Adrenal gland (tissue), 12 donors: Measurements from ENCODE around the gene MAGI1. TPM values are rescaled to one million over a fixed set of nuclear protein-coding genes. Genes with fewer than 3 reads are reported as not detected.

Experiments used
- DNase-seq, 7 donors: peaks; one replicate each; pipeline ENCODE4 v3.0.0-alpha.2; 2019 to 2020
- H3K27ac ChIP-seq, 5 donors: fragments of 200-600 bp; sonication (generic) in 4 of 5; 1 replicate in 3 of 5; 2 replicates in 2 of 5; pipeline versions ENCODE4 v1.5.1 to v1.8.0; 2016 to 2020; ENCODE audit warnings: mild to moderate bottlenecking in 1 of 5
- H3K27me3 ChIP-seq: fragments of 200-600 bp; 2 replicates; pipeline ENCODE4 v1.8.0; 2021
- H3K36me3 ChIP-seq, 2 donors: fragments of 200-600 bp; replicated peaks in 1 of 2; 1 replicate in 1 of 2; 2 replicates in 1 of 2; pipeline versions ENCODE4 v1.5.1 to v1.8.0; 2018 to 2022
- H3K4me1 ChIP-seq, 2 donors: fragments of 200-600 bp; replicated peaks in 1 of 2; 1 replicate in 1 of 2; 2 replicates in 1 of 2; pipeline versions ENCODE4 v1.5.1 to v1.8.0; 2018 to 2021
- H3K4me3 ChIP-seq, 4 donors: fragments of 200-600 bp; sonication (generic) in 3 of 4; one replicate each; pipeline ENCODE4 v1.5.1; 2016 to 2018
- H3K9me3 ChIP-seq, 3 donors: fragments of 200-600 bp; sonication (generic) in 1 of 3; replicated peaks in 1 of 3; 1 replicate in 2 of 3; 2 replicates in 1 of 3; pipeline versions ENCODE4 v1.5.1 to v1.8.0; 2016 to 2021
- CTCF ChIP-seq, 6 experiments: fragments of 450-650 bp in 4 of 6; fragments of 200-600 bp in 2 of 6; sonication (generic) in 1 of 6; IDR thresholded peaks; 1 replicate in 5 of 6; 2 replicates in 1 of 6; pipeline versions ENCODE4 v1.5.1 to v1.8.0; 2016 to 2021; ENCODE audit warnings: antibody characterized with exemption in 6 of 6, mild to moderate bottlenecking in 2 of 6, moderate library complexity in 1 of 6
- POLR2A ChIP-seq, 2 donors: fragments of 450-650 bp; IDR thresholded peaks; one replicate each; pipeline ENCODE4 v1.6.1; 2017; ENCODE audit warnings: antibody characterized with exemption in 2 of 2, mild to moderate bottlenecking in 2 of 2, moderate library complexity in 1 of 2
- WGBS, 4 donors: extraction: QIAGEN DNeasy Blood & Tissue Kit in 2 of 4; methylation state at CpG; one replicate each; pipeline versions ENCODE4 v1.1.5 to v1.1.7; 2013 to 2017; 5-methylcytosine and 5-hydroxymethylcytosine counted together
- intact Hi-C, 2 donors: fragments of 100-400 bp; cut with DNase I; formaldehyde crosslinking; loops; one replicate each; pipeline versions ENCODE4 v1.14.1 to v1.15.0; 2022 to 2023
- polyA plus RNA-seq, 3 donors: library from polyadenylated mRNA; stranded (reverse); fragments of 200-250 nt in 2 of 3; fragments of 350-450 nt in 1 of 3; fragmentation: Illumina TruSeq in 1 of 3; extraction: RNeasy Lipid Tissue Mini Kit (QIAGEN cat#74804) in 1 of 3; gene quantifications; one replicate each; pipeline ENCODE4 v1.2.3, GENCODE V29; 2013 to 2014
- total RNA-seq, 9 donors: library from RNA; depleted of rRNA in 4 of 9; stranded (reverse); fragments of >200 nt in 4 of 9; fragments of 120-200 nt in 1 of 9; fragmentation: NEBNext Ultra II Directional in 1 of 9; extraction: Animal tissue kit (Norgen Biotek cat#: 25700) in 1 of 9; gene quantifications; one replicate each; pipeline versions ENCODE4 v1.1.0 to v1.2.4, GENCODE V29; 2013 to 2023
- donor health status: healthy with polysubstance abuse.
- donor health status: Bipolar disorder and iron deficiency.
- donor health status: DM: yes; HTN: yes; CAD: no.
- donor health status: DM: no; HTN: no; CAD: no.
- donor health status: DM: no; HTN: no; CAD: no.
- donor health status: DM: yes; HTN: yes; CAD: no.

MAGI1 gene
- total and polyA plus RNA-seq, 12 donors = 4.8 to 31.6 (median 18.5) TPM

- 74 to 85% (median 79%) methylated on average over 3 of the region's 3 CpGs for WGBS, 4 donors
- H3K27ac ChIP-seq = no peak overlapping the region
- TF ChIP-seq CTCF (IDR thresholded peaks at IDR 0.05) = no peak
- TF ChIP-seq POLR2A (IDR thresholded peaks at IDR 0.05) = no peak
- H3K4me1 ChIP-seq = peaks cover 0 to 29% of the 10 kb centered on the region in 2 donors
- H3K9me3 ChIP-seq = no peaks in the 10 kb centered on the region
- H3K27me3 ChIP-seq = no peaks in the 10 kb centered on the region
- intact Hi-C loops = no loop called here
- DNase-seq = no peak
- no peak overlapping the region for H3K4me3 ChIP-seq
- no peaks in the 10 kb centered on the region for H3K36me3 ChIP-seq
These were observed 209.5 kb downstream of the MAGI1 start for GRCh38 chr3:65829228-65829627.

GRCh38 chr3:65828706-65829105 lies 210.0 kb downstream of the MAGI1 start:
- WGBS, 4 donors = 69 to 79% (median 71%) methylated on average over 6 of the region's 6 CpGs
- peak in 4 of 7 donors; percentile 16 to 33 (median 18) for DNase-seq
- Histone ChIP-seq H3K9me3 (no peaks in the 10 kb centered on the region), H3K27me3 (no peaks in the 10 kb centered on the region), H3K4me3 (no peak overlapping the region), H3K27ac (no peak overlapping the region), H3K36me3 (no peaks in the 10 kb centered on the region), H3K4me1 (peaks cover 0 to 24% of the 10 kb centered on the region in 2 donors)
- TF ChIP-seq CTCF (IDR thresholded peaks at IDR 0.05) (no peak), POLR2A (IDR thresholded peaks at IDR 0.05) (no peak)
- intact Hi-C loops = no loop called here

- intact Hi-C loops = no loop called here
- TF ChIP-seq POLR2A (IDR thresholded peaks at IDR 0.05) (no peak), CTCF (IDR thresholded peaks at IDR 0.05) (no peak)
- Histone ChIP-seq H3K9me3 (no peaks in the 10 kb centered on the region), H3K4me1 (peaks cover 0 to 20% of the 10 kb centered on the region in 2 donors), H3K27me3 (no peaks in the 10 kb centered on the region), H3K36me3 (no peaks in the 10 kb centered on the region), H3K4me3 (no peak overlapping the region), H3K27ac (no peak overlapping the region)
- WGBS, 4 donors = 69 to 81% (median 73%) methylated on average over 2 of the region's 2 CpGs
- DNase-seq = no peak
These were observed 211.6 kb downstream of the MAGI1 start for GRCh38 chr3:65827076-65827475.

GRCh38 chr3:65824166-65824565 lies 214.6 kb downstream of the MAGI1 start:
- H3K4me3 ChIP-seq = no peak overlapping the region
- H3K27me3 ChIP-seq = no peaks in the 10 kb centered on the region
- intact Hi-C loops = no loop called here
- DNase-seq = no peak
- H3K27ac ChIP-seq = no peak overlapping the region
- 69 to 80% (median 72%) methylated on average over 5 of the region's 5 CpGs for WGBS, 4 donors
- peaks cover 0 to 6% of the 10 kb centered on the region in 2 donors for H3K4me1 ChIP-seq
- H3K9me3 ChIP-seq = no peaks in the 10 kb centered on the region
- TF ChIP-seq CTCF (IDR thresholded peaks at IDR 0.05) = no peak
- TF ChIP-seq POLR2A (IDR thresholded peaks at IDR 0.05) = no peak
- no peaks in the 10 kb centered on the region for H3K36me3 ChIP-seq
